ENCODE measurements around the gene RUFY4.
"Not testable (repeated sequence)": the region's sequence is repeated elsewhere in the genome, so short reads cannot be mapped to it uniquely, and the experiment has no call there.

The RUFY4 gene

GRCh38 chr2:218068721-218069334 is at the start of gene RUFY4:
TSS of gene RUFY4 (plus strand) at chr2:218069253. CDS start at chr2:218070606, 1,353 bp downstream.
- in situ Hi-C loops (cut with MboI; ENCODE audit: low sequenced_read_pairs): not testable (repeated sequence)

GRCh38 chr2:218019411-218020060 is 49.5 kb upstream of the RUFY4 start:
- in situ Hi-C loops (cut with MboI; ENCODE audit: low sequenced_read_pairs): no loop called here

- in situ Hi-C loops (cut with MboI; ENCODE audit: low sequenced_read_pairs): no loop called here
These were observed 48.8 kb upstream of the RUFY4 start for GRCh38 chr2:218020281-218020680.

GRCh38 chr2:218020966-218021535 is 48.0 kb upstream of the RUFY4 start:
- in situ Hi-C loops (cut with MboI; ENCODE audit: low sequenced_read_pairs): no loop called here

DNA sequence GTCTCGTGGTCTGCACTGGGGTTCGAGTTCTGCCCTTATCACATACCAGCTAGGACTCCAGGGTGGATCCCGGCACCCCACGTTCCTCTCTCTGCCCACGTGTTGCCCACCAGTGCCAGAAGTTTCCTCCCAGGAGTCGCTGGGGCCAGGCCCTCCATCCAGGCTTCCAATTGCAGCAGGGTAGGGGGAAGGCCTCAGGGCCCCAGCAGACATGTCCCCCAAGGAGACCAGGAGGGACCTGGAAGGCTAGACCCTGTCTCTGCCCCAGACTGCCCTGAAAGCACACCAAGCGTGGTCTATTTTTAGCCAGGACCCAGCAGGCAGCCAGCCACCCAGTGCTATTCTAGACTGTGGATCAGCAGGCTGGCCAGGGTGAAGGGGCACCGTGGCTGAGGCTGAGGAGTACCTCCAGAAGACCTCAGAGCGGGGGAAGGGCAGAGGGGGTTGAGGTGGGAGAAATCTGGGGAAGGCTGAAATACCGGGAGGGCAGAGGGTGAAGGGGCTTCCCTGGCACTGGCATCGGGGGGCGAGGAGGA is 47.4 kb upstream of the RUFY4 start:
- in situ Hi-C loops (cut with MboI; ENCODE audit: low sequenced_read_pairs): no loop called here

DNA sequence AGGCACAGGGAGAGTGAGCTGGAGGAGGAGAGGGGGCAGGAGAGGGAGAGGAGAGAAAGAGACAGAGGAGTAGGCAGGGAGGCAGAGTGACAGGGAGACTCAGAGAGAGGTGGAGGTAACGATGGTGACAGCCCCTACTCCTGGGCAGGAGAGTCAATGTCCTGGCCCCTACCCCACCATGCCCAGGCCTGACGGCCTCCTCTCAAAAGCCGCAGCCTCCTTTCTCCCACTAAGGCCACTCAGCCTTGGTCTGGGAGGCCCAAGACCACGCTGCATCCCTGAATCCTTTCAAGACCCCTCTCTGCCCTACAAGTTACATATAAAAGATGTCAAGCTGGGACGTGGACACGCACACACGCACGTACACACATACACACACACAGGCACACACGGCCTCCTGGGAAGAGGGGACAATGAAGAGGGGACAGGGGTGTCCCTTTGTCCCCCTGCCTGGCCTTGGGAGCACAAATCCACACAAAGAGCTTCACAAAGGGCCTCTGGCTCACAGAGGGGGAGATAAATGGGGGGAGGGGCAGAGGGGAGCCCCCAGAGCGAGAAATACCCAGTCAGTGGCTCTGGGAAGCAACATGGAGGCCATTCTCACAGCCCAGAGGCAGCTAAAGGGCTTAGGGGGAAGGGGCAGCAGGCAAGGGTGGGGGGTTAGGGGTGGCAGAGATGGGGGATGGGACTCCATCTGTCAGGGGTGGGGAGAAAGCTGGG is 46.8 kb upstream of the RUFY4 start:
- in situ Hi-C loops (cut with MboI; ENCODE audit: low sequenced_read_pairs): no loop called here

DNA sequence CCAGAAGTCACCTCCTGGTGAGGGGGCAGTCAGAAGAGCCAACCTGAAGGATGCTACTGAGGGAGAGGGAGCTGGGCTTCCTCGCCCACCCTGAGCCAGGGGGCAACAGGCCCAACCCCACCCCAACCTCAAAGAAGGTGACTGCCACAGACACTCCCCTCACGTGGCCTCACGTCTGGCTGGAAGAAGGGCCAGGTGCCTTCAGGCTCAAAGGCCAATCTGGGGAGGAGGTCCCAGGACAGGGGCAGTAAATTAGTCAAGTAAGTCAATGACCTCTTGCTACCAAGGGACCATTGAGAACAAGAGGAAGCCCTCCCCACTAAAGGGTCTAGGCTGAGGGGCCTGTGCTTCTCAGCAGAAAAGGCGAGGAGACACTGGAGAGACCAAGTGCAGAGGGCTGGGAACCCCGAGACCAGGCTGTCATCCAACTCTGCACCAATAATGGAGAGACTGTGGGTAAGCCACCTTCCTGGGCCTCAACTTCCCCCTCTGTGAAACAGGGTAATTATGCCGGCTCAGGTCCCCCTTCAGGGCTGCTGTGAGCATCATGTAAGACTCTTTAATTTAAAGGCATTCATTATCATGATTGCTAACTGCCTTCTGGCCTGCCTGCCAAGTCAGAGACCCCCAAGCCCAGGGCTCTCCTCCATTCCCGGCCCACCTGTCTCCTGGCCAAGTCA is 46.1 kb upstream of the RUFY4 start:
- in situ Hi-C loops (cut with MboI; ENCODE audit: low sequenced_read_pairs): no loop called here

GRCh38 chr2:218023636-218024035 is 45.4 kb upstream of the RUFY4 start:
- in situ Hi-C loops (cut with MboI; ENCODE audit: low sequenced_read_pairs): no loop called here

- in situ Hi-C loops (cut with MboI; ENCODE audit: low sequenced_read_pairs): no loop called here
These were observed 44.7 kb upstream of the RUFY4 start for GRCh38 chr2:218024336-218024735.

DNA sequence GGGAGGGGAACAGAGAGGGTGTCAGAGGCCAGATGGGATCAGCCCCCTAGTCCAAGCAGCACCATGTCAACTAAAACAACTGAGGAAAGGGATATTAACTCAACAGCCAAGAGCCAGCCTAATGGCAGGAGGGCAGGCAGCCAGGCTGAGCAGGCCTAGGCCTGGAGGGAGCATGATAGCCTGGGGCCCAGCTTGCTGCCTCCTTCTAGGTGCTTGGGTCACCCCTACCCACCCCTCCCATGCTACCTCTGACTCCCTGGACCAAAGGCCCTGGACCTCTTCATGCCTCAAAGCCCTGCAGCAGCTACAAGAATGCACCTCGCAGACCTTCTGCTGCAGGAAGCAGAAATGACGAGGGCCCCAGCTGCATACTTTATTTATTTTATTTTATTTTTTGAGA is 44.2 kb upstream of the RUFY4 start:
- in situ Hi-C loops (cut with MboI; ENCODE audit: low sequenced_read_pairs): no loop called here

GRCh38 chr2:218026244-218026643 is 42.8 kb upstream of the RUFY4 start:
- in situ Hi-C loops (cut with MboI; ENCODE audit: low sequenced_read_pairs): no loop called here

- in situ Hi-C loops (cut with MboI; ENCODE audit: low sequenced_read_pairs): no loop called here
These were observed 42.2 kb upstream of the RUFY4 start for GRCh38 chr2:218026676-218027425.

DNA sequence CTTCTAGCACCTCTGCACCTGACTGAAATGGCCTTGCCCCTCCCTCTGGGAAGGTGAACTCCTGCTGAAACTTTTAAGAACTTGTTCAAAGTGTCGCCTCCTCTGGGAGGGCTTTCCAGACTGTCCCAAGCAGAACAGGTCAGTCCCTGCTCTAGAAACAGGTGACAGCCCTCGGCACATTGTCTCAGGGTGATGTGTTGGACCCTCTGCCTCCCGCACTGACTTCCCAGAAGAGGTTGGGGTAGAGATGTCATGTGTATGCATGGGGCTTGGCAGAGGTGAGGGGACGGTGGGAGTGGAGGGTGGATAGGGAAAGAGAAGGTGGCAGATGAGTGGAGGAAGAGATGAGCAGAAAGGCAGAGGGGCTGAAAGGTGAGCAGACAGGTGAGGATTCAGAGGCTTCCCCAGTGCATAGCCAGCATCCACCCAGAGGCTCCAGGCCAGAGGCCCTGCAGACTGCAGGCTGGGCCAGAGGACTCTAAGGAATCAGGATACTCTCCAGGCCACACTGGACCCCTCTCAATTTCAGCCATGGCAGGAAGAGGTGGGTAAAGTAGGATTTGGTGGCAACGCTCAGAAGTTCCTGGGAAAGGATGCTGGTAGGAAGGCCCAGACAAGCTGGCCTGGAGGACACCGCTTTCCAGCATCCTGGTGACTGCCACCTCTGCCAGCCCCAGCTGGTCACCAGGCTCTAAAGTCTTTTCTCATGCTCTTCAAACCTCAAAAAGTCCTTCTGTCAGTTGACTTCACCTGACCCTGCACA is 41.4 kb upstream of the RUFY4 start:
- in situ Hi-C loops (cut with MboI; ENCODE audit: low sequenced_read_pairs): no loop called here

- in situ Hi-C loops (cut with MboI; ENCODE audit: low sequenced_read_pairs): no loop called here
These were observed 40.9 kb upstream of the RUFY4 start for GRCh38 chr2:218028189-218028495.

DNA sequence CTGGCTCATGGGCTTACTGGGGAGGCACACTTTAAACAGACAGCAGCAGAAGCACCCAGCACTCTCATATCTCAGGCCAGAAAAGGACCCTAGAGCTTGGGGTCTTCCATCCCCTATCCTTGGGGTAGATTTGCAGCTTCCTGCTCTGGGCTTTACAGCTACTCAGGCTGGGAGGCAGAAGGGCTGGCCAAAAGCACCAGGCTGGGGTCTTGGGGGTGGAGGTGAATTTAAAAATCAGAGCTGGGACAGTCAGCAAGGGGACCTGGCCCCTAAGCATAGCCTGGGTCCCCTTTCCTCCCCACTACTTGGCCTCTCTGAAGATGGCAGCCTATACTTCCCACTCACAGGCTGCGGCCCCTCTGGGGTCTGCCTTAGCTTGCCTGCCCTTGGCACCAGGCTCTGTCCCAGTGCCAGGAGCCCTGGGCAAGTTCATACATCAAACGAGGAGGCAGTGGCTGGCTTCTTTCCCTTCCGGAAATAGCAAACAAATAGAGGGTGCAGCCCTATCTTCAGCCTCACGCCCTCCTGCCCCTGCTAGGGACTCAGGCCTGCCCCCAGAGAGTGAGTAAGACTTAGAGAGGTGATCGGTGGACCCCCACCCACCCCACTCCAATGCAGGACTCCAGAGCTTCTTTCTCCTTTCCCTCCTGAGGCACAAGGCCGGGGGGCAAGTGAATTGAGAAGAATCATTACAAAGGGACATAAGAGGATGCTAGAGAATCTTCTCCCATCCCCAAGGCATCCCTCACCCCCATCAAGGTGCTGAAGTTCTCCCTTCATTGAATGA is 40.3 kb upstream of the RUFY4 start:
- in situ Hi-C loops (cut with MboI; ENCODE audit: low sequenced_read_pairs): no loop called here

- in situ Hi-C loops (cut with MboI; ENCODE audit: low sequenced_read_pairs): no loop called here
These were observed 39.4 kb upstream of the RUFY4 start for GRCh38 chr2:218029366-218030360.

- in situ Hi-C loops (cut with MboI; ENCODE audit: low sequenced_read_pairs): no loop called here
These were observed 38.5 kb upstream of the RUFY4 start for GRCh38 chr2:218030409-218031195.
